Ishikawa (cell line): ENCODE data around the gene PTPN21.

Experiments used
- CEBPB ChIP-seq: IDR thresholded peaks from 2 replicates; pipeline ENCODE4 v1.6.1; 2012
- CREB1 ChIP-seq: IDR thresholded peaks from 2 replicates; pipeline ENCODE4 v1.6.1; 2012; ENCODE audit warnings: low read depth
- EGR1 ChIP-seq: IDR thresholded peaks from 2 replicates; pipeline ENCODE4 v1.6.1; 2012
- EP300 ChIP-seq: IDR thresholded peaks from 2 replicates; pipeline ENCODE4 v1.6.1; 2012; ENCODE audit warnings: borderline replicate concordance
- FOXM1 ChIP-seq: IDR thresholded peaks from 2 replicates; pipeline ENCODE4 v1.6.1; 2012; ENCODE audit warnings: low read depth, borderline replicate concordance
- NFIC ChIP-seq: IDR thresholded peaks from 2 replicates; pipeline ENCODE4 v1.6.1; 2012
- RAD21 ChIP-seq: IDR thresholded peaks from 2 replicates; pipeline ENCODE4 v1.6.1; 2012; ENCODE audit warnings: low read depth
- TAF1 ChIP-seq: IDR thresholded peaks from 2 replicates; pipeline ENCODE4 v1.6.1; 2012; ENCODE audit warnings: low read depth, mild to moderate bottlenecking
- TCF12 ChIP-seq: IDR thresholded peaks from 2 replicates; pipeline ENCODE4 v1.6.1; 2012; ENCODE audit warnings: low read depth
- TEAD4 ChIP-seq: IDR thresholded peaks from 2 replicates; pipeline ENCODE4 v1.6.1; 2012
- YY1 ChIP-seq: IDR thresholded peaks from 2 replicates; pipeline ENCODE4 v1.6.1; 2012; ENCODE audit warnings: low read depth
- ZBTB7A ChIP-seq: IDR thresholded peaks from 2 replicates; pipeline ENCODE4 v1.6.1; 2012; ENCODE audit warnings: low read depth
- TF ChIP-seq, protein P1 (sequence below): IDR thresholded peaks from 2 replicates; pipeline ENCODE4 v1.6.1; 2012
- TF ChIP-seq, protein P2 (sequence below): IDR thresholded peaks from 2 replicates; pipeline ENCODE4 v1.6.1; 2012; ENCODE audit warnings: low read depth, mild to moderate bottlenecking
- TF ChIP-seq, protein P3 (sequence below): IDR thresholded peaks from 2 replicates; pipeline ENCODE4 v1.6.1; 2012

Gene PTPN21

DNA sequence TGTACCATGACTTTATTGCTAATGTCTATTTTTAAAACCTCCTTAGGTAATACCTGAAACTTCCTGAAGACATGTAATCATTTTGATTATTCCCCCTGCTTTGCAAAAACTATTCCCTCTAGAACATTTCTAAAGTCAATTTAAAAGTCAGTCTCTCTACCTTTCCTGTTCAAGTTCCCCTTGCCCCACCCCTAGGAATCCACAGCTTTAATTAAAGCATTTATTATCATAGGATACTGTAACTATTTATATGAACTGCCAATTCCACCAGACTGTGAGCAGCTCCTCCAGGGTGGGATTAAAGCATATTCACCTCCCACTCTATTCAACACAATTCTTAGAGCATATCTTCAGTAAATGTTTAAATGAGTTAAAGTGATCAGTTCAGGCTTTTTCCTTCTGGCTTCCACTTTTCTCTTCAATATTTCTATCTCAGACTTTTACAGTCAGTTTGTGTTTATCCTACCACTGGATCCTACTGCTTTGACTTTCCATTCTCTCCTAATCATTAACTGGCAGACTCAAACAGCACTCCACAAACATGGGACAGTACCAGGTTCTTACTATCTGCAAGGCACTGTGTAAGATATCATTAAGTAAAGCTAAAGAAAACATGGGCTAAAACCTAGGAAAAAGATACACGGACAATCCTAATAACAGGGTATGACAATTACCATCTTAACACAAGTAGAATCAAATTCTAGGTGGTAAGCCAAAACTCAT, 39.1 kb downstream of the PTPN21 start:
- TF ChIP-seq YY1 (no peak), TEAD4 (no peak), FOXM1 (no peak), NFIC (no peak), TAF1 (no peak), EP300 (no peak), EGR1 (no peak), TCF12 (no peak), ZBTB7A (no peak), CREB1 (no peak), RAD21 (no peak)
- TF ChIP-seq, protein P1, sequence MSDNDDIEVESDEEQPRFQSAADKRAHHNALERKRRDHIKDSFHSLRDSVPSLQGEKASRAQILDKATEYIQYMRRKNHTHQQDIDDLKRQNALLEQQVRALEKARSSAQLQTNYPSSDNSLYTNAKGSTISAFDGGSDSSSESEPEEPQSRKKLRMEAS, result no peak
- TF ChIP-seq, protein P2, sequence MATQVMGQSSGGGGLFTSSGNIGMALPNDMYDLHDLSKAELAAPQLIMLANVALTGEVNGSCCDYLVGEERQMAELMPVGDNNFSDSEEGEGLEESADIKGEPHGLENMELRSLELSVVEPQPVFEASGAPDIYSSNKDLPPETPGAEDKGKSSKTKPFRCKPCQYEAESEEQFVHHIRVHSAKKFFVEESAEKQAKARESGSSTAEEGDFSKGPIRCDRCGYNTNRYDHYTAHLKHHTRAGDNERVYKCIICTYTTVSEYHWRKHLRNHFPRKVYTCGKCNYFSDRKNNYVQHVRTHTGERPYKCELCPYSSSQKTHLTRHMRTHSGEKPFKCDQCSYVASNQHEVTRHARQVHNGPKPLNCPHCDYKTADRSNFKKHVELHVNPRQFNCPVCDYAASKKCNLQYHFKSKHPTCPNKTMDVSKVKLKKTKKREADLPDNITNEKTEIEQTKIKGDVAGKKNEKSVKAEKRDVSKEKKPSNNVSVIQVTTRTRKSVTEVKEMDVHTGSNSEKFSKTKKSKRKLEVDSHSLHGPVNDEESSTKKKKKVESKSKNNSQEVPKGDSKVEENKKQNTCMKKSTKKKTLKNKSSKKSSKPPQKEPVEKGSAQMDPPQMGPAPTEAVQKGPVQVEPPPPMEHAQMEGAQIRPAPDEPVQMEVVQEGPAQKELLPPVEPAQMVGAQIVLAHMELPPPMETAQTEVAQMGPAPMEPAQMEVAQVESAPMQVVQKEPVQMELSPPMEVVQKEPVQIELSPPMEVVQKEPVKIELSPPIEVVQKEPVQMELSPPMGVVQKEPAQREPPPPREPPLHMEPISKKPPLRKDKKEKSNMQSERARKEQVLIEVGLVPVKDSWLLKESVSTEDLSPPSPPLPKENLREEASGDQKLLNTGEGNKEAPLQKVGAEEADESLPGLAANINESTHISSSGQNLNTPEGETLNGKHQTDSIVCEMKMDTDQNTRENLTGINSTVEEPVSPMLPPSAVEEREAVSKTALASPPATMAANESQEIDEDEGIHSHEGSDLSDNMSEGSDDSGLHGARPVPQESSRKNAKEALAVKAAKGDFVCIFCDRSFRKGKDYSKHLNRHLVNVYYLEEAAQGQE, result no peak

DNA sequence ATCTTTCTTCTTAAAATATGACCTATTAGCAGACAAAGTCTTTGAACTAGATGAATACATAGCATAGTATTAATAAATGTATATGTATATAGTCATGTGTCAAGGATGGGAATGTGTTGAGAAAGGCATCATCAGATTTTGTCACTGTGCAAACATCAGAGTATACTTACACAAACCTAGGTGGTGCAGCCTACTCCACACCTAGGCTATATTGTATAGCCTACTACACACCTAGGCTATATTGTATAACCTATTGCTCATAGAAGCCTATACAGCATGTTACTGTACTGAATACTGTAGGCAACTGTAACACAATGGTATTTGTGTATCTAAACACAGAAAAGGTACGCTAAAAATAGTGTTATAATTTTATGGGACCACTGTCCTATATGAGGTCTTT, 47.6 kb downstream of the PTPN21 start:
- TF ChIP-seq EP300 (no peak), CREB1 (no peak), CEBPB (no peak), ZBTB7A (no peak), RAD21 (no peak), FOXM1 (no peak), EGR1 (no peak), TEAD4 (no peak), TAF1 (no peak), TCF12 (no peak), NFIC (no peak), YY1 (no peak)
- TF ChIP-seq, protein P1, result no peak
- TF ChIP-seq, protein P2, result no peak
- TF ChIP-seq, protein P3, sequence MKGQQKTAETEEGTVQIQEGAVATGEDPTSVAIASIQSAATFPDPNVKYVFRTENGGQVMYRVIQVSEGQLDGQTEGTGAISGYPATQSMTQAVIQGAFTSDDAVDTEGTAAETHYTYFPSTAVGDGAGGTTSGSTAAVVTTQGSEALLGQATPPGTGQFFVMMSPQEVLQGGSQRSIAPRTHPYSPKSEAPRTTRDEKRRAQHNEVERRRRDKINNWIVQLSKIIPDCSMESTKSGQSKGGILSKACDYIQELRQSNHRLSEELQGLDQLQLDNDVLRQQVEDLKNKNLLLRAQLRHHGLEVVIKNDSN, result no peak

DNA sequence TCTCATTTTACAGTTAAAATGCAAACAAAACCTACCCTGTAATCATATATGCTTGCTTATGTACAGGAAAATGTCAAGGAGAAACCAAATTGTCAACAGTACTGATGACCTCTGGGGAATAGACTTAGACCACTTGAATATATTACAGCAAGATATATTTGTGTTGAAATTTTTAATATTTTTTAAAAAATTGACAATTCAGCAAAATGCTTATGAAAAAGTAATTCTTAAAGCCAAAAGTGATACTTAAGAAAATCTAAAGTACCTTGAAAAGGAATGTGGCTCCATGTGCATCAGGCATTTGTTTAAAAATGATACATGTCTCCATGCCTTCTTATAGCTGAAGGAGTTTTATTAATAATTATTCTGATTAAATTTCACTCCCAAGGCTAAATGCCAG, 49.2 kb downstream of the PTPN21 start:
- TF ChIP-seq ZBTB7A (no peak), YY1 (no peak), TAF1 (no peak), CEBPB (no peak), NFIC (no peak), RAD21 (no peak), TEAD4 (no peak), CREB1 (no peak), TCF12 (no peak), FOXM1 (no peak), EGR1 (no peak), EP300 (no peak)
- TF ChIP-seq, protein P2, result no peak
- TF ChIP-seq, protein P1, result no peak
- TF ChIP-seq, protein P3, result no peak

DNA sequence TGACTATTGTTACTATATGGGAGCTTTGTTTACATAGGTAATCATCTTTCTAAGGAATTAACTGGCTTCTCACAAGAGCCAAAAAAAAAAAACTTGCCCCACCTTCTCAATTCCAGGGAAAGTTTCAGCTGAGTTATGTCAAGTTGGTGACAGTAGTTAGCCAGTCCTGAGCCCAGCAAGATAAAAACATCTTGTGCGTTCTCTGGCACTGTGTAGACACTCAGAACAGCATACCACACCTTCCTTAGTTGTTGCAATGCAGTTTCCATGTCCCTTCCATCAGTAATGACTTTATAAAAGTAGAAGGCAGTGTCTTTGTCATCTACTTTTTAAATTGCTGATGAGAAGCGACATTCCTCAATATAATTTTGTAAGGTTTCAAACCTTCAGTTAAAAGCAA, 50.2 kb downstream of the PTPN21 start:
- no peak for TF ChIP-seq CEBPB
- TF ChIP-seq, protein P3, result no peak
- TF ChIP-seq FOXM1, result no peak
- TF ChIP-seq, protein P1, result no peak
- no peak for TF ChIP-seq TCF12
